Spleen (tissue), 11 donors: ENCODE measurements around the gene DFFA. TPM values are rescaled to one million over a fixed set of nuclear protein-coding genes. Genes with fewer than 3 reads are reported as not detected.
"Not testable (repeated sequence)": the region's sequence is repeated elsewhere in the genome, so short reads cannot be mapped to it uniquely, and the experiment has no call there.

Source experiments
- DNase-seq: peaks from one replicate; pipeline ENCODE4 v3.0.0-alpha.2; 2020
- H3K27ac ChIP-seq, 8 donors: fragments of 200-600 bp; sonication (generic) in 7 of 8; 1 replicate in 4 of 8; 2 replicates in 4 of 8; pipeline versions ENCODE4 v1.5.0 to v1.8.0; 2016 to 2021; ENCODE audit warnings: inconsistent platforms in 4 of 8, mild to moderate bottlenecking in 4 of 8, moderate library complexity in 1 of 8
- H3K27me3 ChIP-seq, 7 donors: fragments of 200-600 bp; sonication (generic) in 6 of 7; replicated peaks in 1 of 7; 1 replicate in 4 of 7; 2 replicates in 3 of 7; pipeline versions ENCODE4 v1.5.0 to v1.8.0; 2016 to 2021; ENCODE audit warnings: inconsistent platforms in 3 of 7, mild to moderate bottlenecking in 1 of 7
- H3K36me3 ChIP-seq, 6 donors: fragments of 200-600 bp; sonication (generic) in 5 of 6; 1 replicate in 4 of 6; 2 replicates in 2 of 6; pipeline versions ENCODE4 v1.5.0 to v1.8.0; 2016 to 2021; ENCODE audit warnings: inconsistent platforms in 2 of 6
- H3K4me1 ChIP-seq, 6 donors: fragments of 200-600 bp; sonication (generic) in 5 of 6; 1 replicate in 3 of 6; 2 replicates in 3 of 6; pipeline versions ENCODE4 v1.5.0 to v1.8.0; 2016 to 2021; ENCODE audit warnings: inconsistent platforms in 3 of 6
- H3K4me3 ChIP-seq, 8 donors: fragments of 200-600 bp; sonication (generic) in 7 of 8; 1 replicate in 4 of 8; 2 replicates in 4 of 8; pipeline versions ENCODE4 v1.5.0 to v1.8.0; 2016 to 2021; ENCODE audit warnings: inconsistent platforms in 4 of 8, mild to moderate bottlenecking in 4 of 8, moderate library complexity in 2 of 8
- H3K9me3 ChIP-seq, 8 donors: fragments of 200-600 bp; sonication (generic) in 7 of 8; 1 replicate in 4 of 8; 2 replicates in 4 of 8; pipeline versions ENCODE4 v1.5.0 to v1.8.0; 2016 to 2021; ENCODE audit warnings: inconsistent platforms in 4 of 8
- POLR2A ChIP-seq, 3 donors: fragments of 450-650 bp; IDR thresholded peaks; one replicate each; pipeline ENCODE4 v1.5.1; 2017; ENCODE audit warnings: antibody characterized with exemption in 3 of 3, mild to moderate bottlenecking in 1 of 3
- POLR2AphosphoS5 ChIP-seq, 3 donors: sonication (generic); formaldehyde crosslinking; IDR thresholded peaks; one replicate each; pipeline ENCODE4 v1.5.1; 2017; ENCODE audit warnings: antibody characterized with exemption in 3 of 3
- WGBS, 5 donors: extraction: QIAGEN DNeasy Blood & Tissue Kit in 3 of 5; methylation state at CpG; one replicate each; pipeline versions ENCODE4 v1.1.5 to v1.1.7; 2013 to 2018; 5-methylcytosine and 5-hydroxymethylcytosine counted together
- intact Hi-C: fragments of 100-400 bp; cut with DNase I; formaldehyde crosslinking; loops from one replicate; pipeline ENCODE4 v1.15.0; 2023; ENCODE audit warnings: low total_unique reads
- polyA plus RNA-seq, 3 donors: library from polyadenylated mRNA; stranded (reverse); fragments of 200-250 nt; gene quantifications; one replicate each; pipeline ENCODE4 v1.2.1, GENCODE V29; 2013
- total RNA-seq, 7 donors: library from RNA; depleted of rRNA in 3 of 7; stranded (reverse); fragments of >200 nt in 3 of 7; fragmentation: NEBNext Ultra II Directional in 4 of 7; extraction: Animal tissue kit (Norgen Biotek cat#: 25700) in 4 of 7; gene quantifications; one replicate each; pipeline versions ENCODE4 v1.1.0 to v1.2.1, GENCODE V29; 2016 to 2021
- TF ChIP-seq, protein P1 (sequence below), 11 experiments: fragments of 200-600 bp in 7 of 11; fragments of 450-650 bp in 4 of 11; sonication (generic) in 4 of 11; IDR thresholded peaks in 8 of 11; conservative IDR thresholded peaks in 3 of 11; 1 replicate in 7 of 11; 2 replicates in 4 of 11; pipeline versions ENCODE4 v1.4.0 to v1.8.0; 2016 to 2021; ENCODE audit warnings: antibody characterized with exemption in 11 of 11, inconsistent platforms in 4 of 11, mild to moderate bottlenecking in 1 of 11
- donor health status: healthy with polysubstance abuse.
- donor health status: DM: no; HTN: no; CAD: no; lungs with moderate emphysema.
- donor health status: DM: no; HTN: no; CAD: no.
- donor health status: Bipolar disorder and iron deficiency.
- donor health status: healthy.
- donor health status: DM: no; HTN: no; CAD: no.
- donor health status: DM: yes; HTN: yes; CAD: no.

The DFFA gene
- total and polyA plus RNA-seq, 10 donors: 7.2 to 30.1 (median 21.4) TPM

DNA sequence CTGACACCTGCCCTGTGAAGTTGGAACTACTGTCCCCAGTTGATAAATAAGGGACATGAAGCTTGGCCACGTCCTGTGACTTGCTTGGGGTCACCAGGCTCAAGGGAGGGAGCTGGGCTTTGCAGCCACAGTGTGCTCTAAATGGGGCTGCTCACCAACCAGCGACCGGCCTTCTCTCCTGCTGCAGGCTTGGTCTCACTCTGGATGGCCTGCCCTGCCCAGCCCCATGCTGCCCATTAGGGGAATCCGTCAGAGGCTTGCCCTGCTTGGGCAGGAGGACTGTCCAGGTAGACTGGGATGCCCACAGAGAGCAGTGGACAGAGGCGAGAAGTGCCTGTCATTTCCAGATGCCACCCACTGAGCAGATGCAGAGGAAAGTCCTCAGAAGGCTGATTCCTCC is 43.3 kb downstream of the DFFA start:
- H3K9me3 ChIP-seq: no peaks in the 10 kb centered on the region
- no peak overlapping the region for H3K27ac ChIP-seq
- intact Hi-C loops: loop anchor here (5.0 kb wide), 1 partner anchor 52 kb away; no protein-coding TSS in a partner anchor
- H3K4me1 ChIP-seq: peaks cover 6 to 54% (median 28%) of the 10 kb centered on the region in 6 donors
- 87 to 93% (median 92%) methylated on average over 2 to 5 of the region's 5 CpGs for WGBS, 5 donors
- no peaks in the 10 kb centered on the region for H3K27me3 ChIP-seq
- no peak overlapping the region for H3K4me3 ChIP-seq
- H3K36me3 ChIP-seq: no peaks in the 10 kb centered on the region
- TF ChIP-seq, protein P1, sequence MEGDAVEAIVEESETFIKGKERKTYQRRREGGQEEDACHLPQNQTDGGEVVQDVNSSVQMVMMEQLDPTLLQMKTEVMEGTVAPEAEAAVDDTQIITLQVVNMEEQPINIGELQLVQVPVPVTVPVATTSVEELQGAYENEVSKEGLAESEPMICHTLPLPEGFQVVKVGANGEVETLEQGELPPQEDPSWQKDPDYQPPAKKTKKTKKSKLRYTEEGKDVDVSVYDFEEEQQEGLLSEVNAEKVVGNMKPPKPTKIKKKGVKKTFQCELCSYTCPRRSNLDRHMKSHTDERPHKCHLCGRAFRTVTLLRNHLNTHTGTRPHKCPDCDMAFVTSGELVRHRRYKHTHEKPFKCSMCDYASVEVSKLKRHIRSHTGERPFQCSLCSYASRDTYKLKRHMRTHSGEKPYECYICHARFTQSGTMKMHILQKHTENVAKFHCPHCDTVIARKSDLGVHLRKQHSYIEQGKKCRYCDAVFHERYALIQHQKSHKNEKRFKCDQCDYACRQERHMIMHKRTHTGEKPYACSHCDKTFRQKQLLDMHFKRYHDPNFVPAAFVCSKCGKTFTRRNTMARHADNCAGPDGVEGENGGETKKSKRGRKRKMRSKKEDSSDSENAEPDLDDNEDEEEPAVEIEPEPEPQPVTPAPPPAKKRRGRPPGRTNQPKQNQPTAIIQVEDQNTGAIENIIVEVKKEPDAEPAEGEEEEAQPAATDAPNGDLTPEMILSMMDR (IDR thresholded peaks at IDR 0.05 in 8 of 11, conservative IDR thresholded peaks at IDR 0.05 in 3 of 11): no peak
- TF ChIP-seq POLR2A (IDR thresholded peaks at IDR 0.05) (no peak), POLR2AphosphoS5 (IDR thresholded peaks at IDR 0.05) (no peak)
- no peak for DNase-seq

DNA sequence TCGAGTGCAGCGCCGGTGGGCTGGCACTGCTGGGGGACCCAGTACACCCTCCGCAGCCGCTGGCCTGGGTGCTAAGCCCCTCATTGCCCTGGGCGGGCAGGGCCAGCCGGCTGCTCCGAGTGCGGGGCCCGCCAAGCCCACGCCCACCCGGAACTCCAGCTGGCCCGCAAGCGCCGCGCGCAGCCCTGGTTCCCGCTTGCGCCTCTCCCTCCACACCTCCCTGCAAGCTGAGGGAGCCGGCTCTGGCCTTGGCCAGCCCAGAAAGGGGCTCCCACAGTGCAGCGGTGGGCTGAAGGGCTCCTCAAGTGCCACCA is 45.8 kb downstream of the DFFA start:
- 87 to 99% (median 96%) methylated on average over 4 to 21 of the region's 21 CpGs; no CpG with 5 or more reads in 1 of the 5 donors for WGBS, 5 donors
- not testable (repeated sequence) for H3K4me3 ChIP-seq, H3K9me3 ChIP-seq, H3K27me3 ChIP-seq
- peak; percentile 70 for DNase-seq
- Histone ChIP-seq H3K36me3 (peaks cover 0 to 15% (median 2%) of the 10 kb centered on the region in 6 donors), H3K27ac (peak overlapping the region in 1 of 8 donors; percentile 23), H3K4me1 (peaks cover 6 to 42% (median 23%) of the 10 kb centered on the region in 6 donors)
- intact Hi-C loops: loop anchor here (5.0 kb wide), 1 partner anchor 49 kb away; no protein-coding TSS in a partner anchor

DNA sequence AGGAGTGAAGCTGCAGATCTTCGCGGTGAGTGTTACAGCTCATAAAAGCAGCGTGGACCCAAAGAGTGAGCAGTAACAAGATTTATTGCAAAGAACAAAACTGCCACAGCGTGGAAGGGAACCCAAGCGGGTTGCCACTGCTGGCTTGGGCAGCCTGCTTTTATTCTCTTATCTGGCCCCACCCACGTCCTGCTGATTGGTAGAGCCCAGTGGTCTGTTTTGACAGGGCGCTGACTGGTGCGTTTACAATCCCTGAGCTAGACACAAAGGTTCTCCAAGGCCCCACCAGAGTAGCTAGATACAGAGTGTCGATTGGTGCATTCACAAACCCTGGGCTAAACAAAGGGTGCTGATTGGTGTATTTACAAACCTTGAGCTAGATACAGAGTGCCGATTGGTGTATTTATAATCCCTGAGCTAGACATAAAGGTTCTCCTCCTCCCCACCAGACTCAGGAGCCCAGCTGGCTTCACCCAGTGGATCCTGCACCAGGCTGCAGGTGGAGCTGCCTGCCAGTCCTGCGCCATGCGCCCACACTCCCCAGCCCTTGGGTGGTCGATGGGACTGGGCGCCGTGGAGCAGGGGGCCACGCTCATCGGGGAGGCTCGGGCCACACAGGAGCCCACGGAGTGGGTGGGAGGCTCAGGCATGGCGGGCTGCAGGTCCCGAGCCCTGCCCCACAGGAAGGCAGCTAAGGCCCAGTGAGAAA is 46.3 kb downstream of the DFFA start:
- peaks cover 1 to 37% (median 18%) of the 10 kb centered on the region in 6 donors for H3K4me1 ChIP-seq
- 83 to 89% (median 87%) methylated on average over 7 to 21 of the region's 21 CpGs for WGBS, 5 donors
- H3K27ac ChIP-seq, H3K27me3 ChIP-seq, H3K4me3 ChIP-seq, H3K9me3 ChIP-seq: not testable (repeated sequence)
- peak; percentile 72 for DNase-seq
- intact Hi-C loops: loop anchor here (5.0 kb wide), 1 partner anchor 49 kb away; no protein-coding TSS in a partner anchor
- H3K36me3 ChIP-seq: peaks cover 0 to 20% (median 6%) of the 10 kb centered on the region in 6 donors

DNA sequence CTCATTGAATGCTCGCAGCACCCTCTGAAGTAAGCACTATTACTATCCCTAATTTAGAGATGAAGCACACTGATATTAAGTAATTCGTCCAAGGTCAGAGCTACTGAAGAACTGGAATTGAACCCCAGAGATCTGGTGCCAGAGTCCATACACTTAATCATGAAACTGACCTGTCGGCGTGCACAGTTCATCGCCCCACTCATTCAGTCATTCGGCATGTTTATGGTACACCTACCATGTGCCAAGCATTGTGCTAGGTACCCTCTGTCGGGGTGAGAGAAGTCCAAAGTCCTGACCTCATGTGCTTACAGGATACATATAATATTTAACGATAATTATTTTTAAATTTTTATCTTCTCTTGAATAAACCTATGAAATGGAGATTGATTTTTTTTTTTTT is 47.7 kb downstream of the DFFA start:
- Histone ChIP-seq H3K36me3 (peaks cover 0 to 33% (median 20%) of the 10 kb centered on the region in 6 donors), H3K27ac (no peak overlapping the region), H3K4me3 (no peak overlapping the region), H3K9me3 (no peaks in the 10 kb centered on the region), H3K27me3 (no peaks in the 10 kb centered on the region), H3K4me1 (peaks cover 0 to 27% (median 10%) of the 10 kb centered on the region in 6 donors)
- intact Hi-C loops: loop anchor here (5.0 kb wide), 1 partner anchor 47 kb away; no protein-coding TSS in a partner anchor
- 89 to 97% (median 93%) methylated on average over 8 of the region's 8 CpGs for WGBS, 5 donors
- peak; percentile 10 for DNase-seq
- TF ChIP-seq POLR2A (IDR thresholded peaks at IDR 0.05) (no peak), POLR2AphosphoS5 (IDR thresholded peaks at IDR 0.05) (no peak)
- TF ChIP-seq, protein P1 (IDR thresholded peaks at IDR 0.05 in 8 of 11, conservative IDR thresholded peaks at IDR 0.05 in 3 of 11): no peak

DNA sequence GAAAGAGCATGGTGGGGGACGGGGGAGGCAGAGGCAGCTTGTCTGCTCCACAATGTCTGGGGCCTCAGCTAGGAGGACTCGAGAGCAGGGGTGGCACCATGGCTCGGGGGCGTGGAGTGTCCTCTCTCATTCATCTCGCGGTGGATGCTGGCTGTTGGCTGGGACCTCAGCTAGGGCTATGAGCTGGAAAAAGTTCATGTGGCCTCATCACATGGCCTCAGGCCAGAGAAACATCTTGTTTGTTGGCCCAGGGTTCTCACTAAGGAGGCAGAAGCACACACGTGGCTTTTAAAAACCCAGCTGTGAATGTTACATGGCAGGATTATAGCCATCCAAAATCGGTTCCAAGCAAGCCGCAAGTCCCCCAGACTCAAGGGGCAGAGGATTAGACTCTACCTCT is 48.3 kb downstream of the DFFA start:
- peak; percentile 53 for DNase-seq
- peaks cover 0 to 39% (median 26%) of the 10 kb centered on the region in 6 donors for H3K36me3 ChIP-seq
- no peaks in the 10 kb centered on the region for H3K9me3 ChIP-seq
- no peak overlapping the region for H3K27ac ChIP-seq
- TF ChIP-seq POLR2AphosphoS5 (IDR thresholded peaks at IDR 0.05): no peak
- TF ChIP-seq, protein P1 (IDR thresholded peaks at IDR 0.05 in 8 of 11, conservative IDR thresholded peaks at IDR 0.05 in 3 of 11): no peak
- TF ChIP-seq POLR2A (IDR thresholded peaks at IDR 0.05): no peak
- H3K4me3 ChIP-seq: no peak overlapping the region
- intact Hi-C loops: no loop called here
- 80 to 91% (median 83%) methylated on average over 9 of the region's 9 CpGs for WGBS, 5 donors
- no peaks in the 10 kb centered on the region for H3K27me3 ChIP-seq
- peaks cover 0 to 22% (median 8%) of the 10 kb centered on the region in 6 donors for H3K4me1 ChIP-seq
